Measurements from ENCODE around the gene RPS6KA2.

GRCh38 chr6:166449641-166450040 is 177.4 kb downstream of the RPS6KA2 start:
- TF ChIP-seq POLR2AphosphoS5 (IDR thresholded peaks at IDR 0.05) (no peak), CTCF (IDR thresholded peaks at IDR 0.05) (no peak)

Measured in breast epithelium (tissue), 3 donors.